Keratinocyte (primary cell): ENCODE data around the gene IRF8. TPM values are rescaled to one million over a fixed set of nuclear protein-coding genes. Genes with fewer than 3 reads are reported as not detected.

Experiments
- DNase-seq: peaks from one replicate; pipeline ENCODE4 v3.0.0-alpha.2; 2011; ENCODE audit warnings: low read depth, missing footprints, low spot score
- FAIRE-seq: peaks from 2 replicates; lab custom pipeline; 2011; peaks lifted over from hg19 to GRCh38; lab: Jason Lieb, UNC
- H2AFZ ChIP-seq: 2 replicates; pipeline ENCODE4 v1.6.0; 2012; ENCODE audit warnings: low read length, control low read depth, inconsistent platforms; ENCODE audit not compliant: control insufficient read depth
- H3K27ac ChIP-seq: 2 replicates; pipeline ENCODE4 v1.5.1; 2011; ENCODE audit warnings: low read length; ENCODE audit not compliant: control insufficient read depth, insufficient read depth
- H3K27me3 ChIP-seq: 3 replicates; pipeline ENCODE4 v1.6.0; 2011; ENCODE audit warnings: low read length; ENCODE audit not compliant: control insufficient read depth, insufficient read depth; ENCODE audit errors: extremely low read depth
- H3K36me3 ChIP-seq, 2 experiments: 2 replicates in 1 of 2; 3 replicates in 1 of 2; pipeline ENCODE4 v1.5.1; 2011; ENCODE audit warnings: low read length in 2 of 2, mild to moderate bottlenecking in 1 of 2; ENCODE audit not compliant: control insufficient read depth in 2 of 2, insufficient read depth in 2 of 2; ENCODE audit errors: extremely low read depth in 1 of 2
- H3K4me1 ChIP-seq: 3 replicates; pipeline ENCODE4 v1.5.1; 2011; ENCODE audit warnings: low read length; ENCODE audit not compliant: control insufficient read depth, insufficient read depth; ENCODE audit errors: extremely low read depth
- H3K4me2 ChIP-seq: 3 replicates; pipeline ENCODE4 v1.6.0; 2011; ENCODE audit warnings: low read depth, low read length; ENCODE audit not compliant: control insufficient read depth, insufficient read depth; ENCODE audit errors: extremely low read depth
- H3K4me3 ChIP-seq, 3 experiments: fragments of 200-600 bp in 1 of 3; sonication (generic) in 1 of 3; 2 replicates in 2 of 3; 3 replicates in 1 of 3; pipeline ENCODE4 v1.5.1; 2011 to 2016; ENCODE audit warnings: low read length in 3 of 3, mild to moderate bottlenecking in 3 of 3, control low read depth in 2 of 3, inconsistent platforms in 1 of 3, low read depth in 1 of 3, mixed read lengths in 1 of 3, mixed run types in 1 of 3, moderate library complexity in 1 of 3; ENCODE audit not compliant: control insufficient read depth in 2 of 3, insufficient read depth in 2 of 3; ENCODE audit errors: extremely low read depth in 1 of 3
- H3K79me2 ChIP-seq: 2 replicates; pipeline ENCODE4 v1.6.0; 2012; ENCODE audit warnings: low read length; ENCODE audit not compliant: control insufficient read depth, insufficient read depth
- H3K9ac ChIP-seq: 3 replicates; pipeline ENCODE4 v1.6.0; 2011; ENCODE audit warnings: low read length; ENCODE audit not compliant: control insufficient read depth, insufficient read depth; ENCODE audit errors: extremely low read depth
- H3K9me1 ChIP-seq: 3 replicates; pipeline ENCODE4 v1.6.0; 2011; ENCODE audit warnings: low read length; ENCODE audit not compliant: control insufficient read depth, insufficient read depth; ENCODE audit errors: extremely low read depth
- H3K9me3 ChIP-seq: 2 replicates; pipeline ENCODE4 v1.5.1; 2012; ENCODE audit warnings: low read depth, low read length; ENCODE audit not compliant: control insufficient read depth
- H4K20me1 ChIP-seq: 3 replicates; pipeline ENCODE4 v1.6.0; 2011; ENCODE audit warnings: low read length; ENCODE audit not compliant: control insufficient read depth, insufficient read depth; ENCODE audit errors: extremely low read depth
- EZH2 ChIP-seq: IDR thresholded peaks from one replicate; pipeline ENCODE4 v1.6.1; 2012; ENCODE audit warnings: inconsistent platforms, mild to moderate bottlenecking, low read length, moderate library complexity
- dilution Hi-C: fragments of 300-500 bp; cut with MboI; formaldehyde crosslinking; loops from one replicate; pipeline ENCODE4 v1.7.0; 2020; ENCODE audit warnings: low sequenced_read_pairs; ENCODE audit not compliant: extremely low pct_ligation_motif_present
- polyA plus RNA-seq, 5 experiments: library from polyadenylated mRNA; depleted of rRNA in 3 of 5; stranded (reverse) in 3 of 5; stranded (forward) in 1 of 5; unstranded in 1 of 5; fragments of >200 nt; gene quantifications; 1 replicate in 1 of 5; 2 replicates in 3 of 5; 3 replicates in 1 of 5; pipeline versions ENCODE4 v1.2.1 to v1.2.3, GENCODE V29; 2011 to 2012; ENCODE audit warnings: missing spikeins in 2 of 5, low read depth in 1 of 5, low replicate concordance in 1 of 5
- TF ChIP-seq, protein P1 (sequence below), 3 experiments: IDR thresholded peaks in 1 of 3; conservative IDR thresholded peaks in 1 of 3; optimal IDR thresholded peaks in 1 of 3; 2 replicates in 2 of 3; 3 replicates in 1 of 3; pipeline versions ENCODE3 to v1.5.1; 2011; ENCODE audit warnings: low read length in 3 of 3, mild to moderate bottlenecking in 3 of 3, moderate library complexity in 2 of 3, control low read depth in 1 of 3, inconsistent platforms in 1 of 3; ENCODE audit not compliant: insufficient read depth in 2 of 3; ENCODE audit errors: extremely low read depth in 1 of 3

The IRF8 gene
- polyA plus RNA-seq, 1 donor (not counting 4 experiments of a cell fraction or from before 2014, with no cell fraction given): not detected

DNA sequence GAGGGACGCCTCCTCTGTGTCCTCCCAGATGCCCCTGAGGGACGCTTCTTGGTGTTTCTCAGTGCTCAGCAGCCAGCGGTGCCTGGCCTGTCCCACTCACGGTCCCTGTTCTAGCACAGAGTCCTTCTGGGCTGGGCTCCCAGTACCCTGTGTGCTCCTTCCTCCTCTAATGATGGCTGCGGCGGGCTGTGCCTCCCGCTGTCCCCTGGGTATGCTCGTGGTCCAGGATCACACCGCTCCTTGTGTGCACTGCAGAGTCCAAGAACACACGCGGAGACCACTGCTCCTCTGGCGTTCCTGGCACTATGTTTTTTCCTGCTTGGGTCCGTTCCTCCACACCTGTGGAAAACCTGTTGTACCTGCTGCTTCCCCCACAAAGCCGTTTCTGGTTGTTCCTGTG lies 15.1 kb upstream of the IRF8 start:
- DNase-seq: no peak
- Histone ChIP-seq H4K20me1 (no peaks in the 10 kb centered on the region), H3K79me2 (no peaks in the 10 kb centered on the region), H3K9me1 (no peaks in the 10 kb centered on the region), H3K36me3 (no peaks in the 10 kb centered on the region), H3K4me3 (no peak overlapping the region), H2AFZ (no peak overlapping the region), H3K4me2 (no peak overlapping the region), H3K27me3 (peaks cover 26% of the 10 kb centered on the region), H3K9ac (no peak overlapping the region), H3K4me1 (peaks cover 2% of the 10 kb centered on the region), H3K27ac (no peak overlapping the region), H3K9me3 (no peaks in the 10 kb centered on the region)
- FAIRE-seq: no peak
- no peak for TF ChIP-seq EZH2
- TF ChIP-seq, protein P1, sequence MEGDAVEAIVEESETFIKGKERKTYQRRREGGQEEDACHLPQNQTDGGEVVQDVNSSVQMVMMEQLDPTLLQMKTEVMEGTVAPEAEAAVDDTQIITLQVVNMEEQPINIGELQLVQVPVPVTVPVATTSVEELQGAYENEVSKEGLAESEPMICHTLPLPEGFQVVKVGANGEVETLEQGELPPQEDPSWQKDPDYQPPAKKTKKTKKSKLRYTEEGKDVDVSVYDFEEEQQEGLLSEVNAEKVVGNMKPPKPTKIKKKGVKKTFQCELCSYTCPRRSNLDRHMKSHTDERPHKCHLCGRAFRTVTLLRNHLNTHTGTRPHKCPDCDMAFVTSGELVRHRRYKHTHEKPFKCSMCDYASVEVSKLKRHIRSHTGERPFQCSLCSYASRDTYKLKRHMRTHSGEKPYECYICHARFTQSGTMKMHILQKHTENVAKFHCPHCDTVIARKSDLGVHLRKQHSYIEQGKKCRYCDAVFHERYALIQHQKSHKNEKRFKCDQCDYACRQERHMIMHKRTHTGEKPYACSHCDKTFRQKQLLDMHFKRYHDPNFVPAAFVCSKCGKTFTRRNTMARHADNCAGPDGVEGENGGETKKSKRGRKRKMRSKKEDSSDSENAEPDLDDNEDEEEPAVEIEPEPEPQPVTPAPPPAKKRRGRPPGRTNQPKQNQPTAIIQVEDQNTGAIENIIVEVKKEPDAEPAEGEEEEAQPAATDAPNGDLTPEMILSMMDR (optimal IDR thresholded peaks at IDR 0.05 in 1 of 3, IDR thresholded peaks at IDR 0.05 in 1 of 3, conservative IDR thresholded peaks at IDR 0.05 in 1 of 3; ENCODE audit: extremely low read depth in 1 of 3, insufficient read depth in 2 of 3, low read length in 3 of 3): no peak
- dilution Hi-C loops: no loop called here

DNA sequence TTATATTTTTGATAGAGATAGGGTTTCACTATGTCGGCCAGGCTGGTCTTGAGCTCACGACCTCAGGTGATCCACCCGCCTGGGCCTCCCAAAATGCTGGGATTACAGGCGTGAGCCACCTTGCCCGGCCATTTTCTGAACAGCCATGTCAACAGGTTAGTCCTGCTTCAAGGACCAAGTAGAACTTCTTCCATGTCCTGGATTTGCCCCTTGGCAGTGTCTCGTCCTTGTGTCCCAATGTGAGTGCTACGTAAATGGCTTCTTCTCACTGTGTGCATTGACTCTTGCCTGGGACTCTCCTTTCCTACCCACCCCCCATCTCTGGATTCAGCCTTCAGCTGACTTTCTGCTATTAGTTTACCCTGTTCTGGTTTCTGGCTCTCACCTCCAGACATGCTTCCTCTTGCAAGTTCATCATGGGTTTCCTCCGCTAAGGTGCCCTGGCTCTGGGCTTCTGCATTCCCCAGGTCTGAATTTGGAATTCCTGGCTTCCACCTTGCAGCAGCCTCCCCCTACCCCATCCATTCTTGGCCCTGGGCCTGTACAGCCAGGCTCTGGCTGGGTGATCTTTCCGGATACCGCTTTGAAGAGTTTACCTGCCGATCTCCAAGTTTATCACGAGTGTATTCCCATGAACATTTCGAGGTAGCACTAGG lies 14.0 kb upstream of the IRF8 start:
- Histone ChIP-seq H3K4me3 (no peak overlapping the region), H3K27me3 (peaks cover 28% of the 10 kb centered on the region), H3K79me2 (no peaks in the 10 kb centered on the region), H3K4me2 (no peak overlapping the region), H3K9ac (no peak overlapping the region), H3K27ac (no peak overlapping the region), H3K4me1 (peaks cover 4% of the 10 kb centered on the region), H3K36me3 (no peaks in the 10 kb centered on the region), H3K9me3 (no peaks in the 10 kb centered on the region), H3K9me1 (no peaks in the 10 kb centered on the region), H4K20me1 (no peaks in the 10 kb centered on the region), H2AFZ (no peak overlapping the region)
- dilution Hi-C loops: no loop called here
- no peak for DNase-seq
- TF ChIP-seq, protein P1 (optimal IDR thresholded peaks at IDR 0.05 in 1 of 3, IDR thresholded peaks at IDR 0.05 in 1 of 3, conservative IDR thresholded peaks at IDR 0.05 in 1 of 3; ENCODE audit: extremely low read depth in 1 of 3, insufficient read depth in 2 of 3, low read length in 3 of 3): no peak
- no peak for TF ChIP-seq EZH2
- no peak for FAIRE-seq
